Stimulated activated CD4-positive, alpha-beta T cell treated with anti-CD3 and anti-CD28 coated beads, Interleukin-1b, Interleukin-23, amount 100 ng/mL, for 24 hours (primary cell): ENCODE data around the gene NHERF2.
A peak's percentile ranks its signal among the peaks of the same experiment; 100 is the strongest.

Experiments
- DNase-seq, 4 experiments: peaks; one replicate each; pipeline ENCODE4 v3.0.0-alpha.2; 2020; ENCODE audit warnings: low read depth in 4 of 4, low spot score in 1 of 4

The NHERF2 gene

DNA sequence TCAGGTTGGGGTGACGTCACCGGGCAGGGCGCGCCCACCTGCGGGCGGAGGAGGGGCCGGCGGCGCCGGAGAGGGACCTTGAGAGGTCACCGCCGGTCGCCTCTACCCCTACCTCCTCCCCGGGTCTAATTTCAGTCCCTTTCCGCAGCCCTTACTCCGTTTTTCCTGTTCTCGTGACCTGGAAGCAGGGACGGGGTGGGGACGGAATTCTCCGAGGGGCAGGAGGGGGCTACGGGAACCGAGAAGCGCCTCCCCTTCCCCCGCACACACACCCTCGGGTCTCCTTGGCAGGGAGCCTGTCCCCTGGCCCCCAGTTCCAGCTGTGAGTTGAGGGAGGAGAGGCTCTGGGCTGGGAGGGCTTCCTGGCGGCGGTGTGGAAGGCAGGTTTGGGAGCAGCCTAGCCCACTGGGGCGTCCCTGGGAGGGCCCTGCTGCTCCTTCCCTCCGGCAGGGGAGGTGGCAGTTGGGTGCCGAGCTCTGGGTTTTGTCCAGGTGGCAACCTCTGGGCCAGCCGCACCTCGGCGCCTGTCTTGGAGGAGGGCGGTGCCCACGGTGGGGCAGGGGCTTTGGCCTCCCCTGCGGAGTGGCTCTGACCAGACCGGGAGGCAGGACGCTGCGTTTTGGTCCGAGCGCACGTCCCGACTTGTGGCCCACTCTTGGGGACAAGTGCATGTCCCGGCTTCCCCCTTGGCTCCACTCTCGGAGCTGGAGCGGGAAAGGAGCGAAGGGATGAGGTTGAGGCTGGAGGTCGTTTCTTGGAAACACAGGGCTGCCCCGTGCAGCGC is 36.2 kb upstream of the NHERF2 start:
- no peak for DNase-seq

DNA sequence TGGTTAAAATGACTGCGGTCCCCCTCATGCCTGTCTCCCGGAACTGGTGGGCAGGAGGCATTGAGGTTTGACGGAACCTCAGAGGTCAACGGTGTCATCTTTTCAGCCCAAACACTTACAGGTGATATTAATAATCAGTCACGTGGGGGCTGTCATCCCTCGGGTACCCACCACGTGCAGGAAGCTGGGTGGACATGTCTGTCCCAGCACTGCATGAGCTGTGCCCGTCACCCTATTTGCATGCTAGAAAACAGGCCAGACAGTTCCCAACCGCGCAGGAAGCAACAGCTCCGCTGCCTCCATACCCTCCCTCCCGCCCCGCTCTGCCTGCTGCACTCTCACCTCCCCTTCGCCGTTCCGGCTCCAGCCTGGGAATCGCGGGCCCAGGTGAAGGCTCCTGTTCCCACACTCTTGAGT is 35.6 kb upstream of the NHERF2 start:
- no peak for DNase-seq

DNA sequence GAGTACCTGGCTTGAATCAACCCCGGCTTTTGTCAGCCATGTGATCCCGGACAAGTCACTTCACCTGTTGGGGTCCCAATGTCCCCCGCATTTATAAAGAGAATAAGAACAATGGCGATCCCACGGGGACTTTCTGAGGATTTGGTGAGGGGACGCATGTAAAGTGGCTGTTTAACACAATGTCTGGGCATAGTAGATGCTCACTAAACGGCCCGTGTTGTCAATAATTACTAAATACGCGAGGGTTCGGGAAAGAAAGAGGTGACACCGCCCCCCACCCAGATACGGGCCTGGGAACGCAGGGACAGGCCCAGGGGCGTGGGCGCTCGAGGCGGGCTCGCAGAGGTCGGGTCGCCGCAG is 35.1 kb upstream of the NHERF2 start:
- DNase-seq = no peak

DNA sequence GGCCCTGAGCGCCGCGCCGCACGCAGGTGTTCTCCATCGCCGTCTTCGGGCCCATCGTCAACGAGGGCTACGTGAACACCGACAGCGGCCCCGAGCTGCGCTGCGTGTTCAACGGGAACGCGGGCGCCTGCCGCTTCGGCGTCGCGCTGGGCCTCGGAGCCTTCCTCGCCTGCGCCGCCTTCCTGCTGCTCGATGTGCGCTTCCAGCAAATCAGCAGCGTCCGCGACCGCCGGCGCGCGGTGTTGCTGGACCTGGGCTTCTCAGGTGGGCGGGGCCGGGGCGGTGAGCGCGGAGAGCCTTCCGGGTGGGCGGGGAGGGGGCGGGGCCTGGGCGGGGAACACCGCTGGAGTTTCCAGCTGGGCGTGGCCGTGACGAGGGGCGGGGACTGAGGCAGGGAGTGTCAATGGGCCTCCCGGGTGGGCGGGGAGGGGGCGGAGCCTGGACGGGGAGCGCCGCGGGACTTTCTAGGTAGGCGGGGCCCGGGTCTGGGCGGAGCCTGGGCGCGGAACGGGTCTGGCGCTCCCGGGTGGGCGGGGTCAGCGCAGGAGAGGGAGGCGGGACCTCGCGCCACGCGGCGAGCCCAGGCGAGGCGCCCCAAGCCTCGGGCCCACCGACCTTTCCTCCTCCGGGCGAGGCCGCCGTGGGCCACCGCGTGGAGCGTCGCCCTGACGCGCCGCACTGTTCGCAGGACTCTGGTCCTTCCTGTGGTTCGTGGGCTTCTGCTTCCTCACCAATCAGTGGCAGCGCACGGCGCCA is 34.6 kb upstream of the NHERF2 start:
- DNase-seq = peak; percentile 91 to 97 (median 96)

DNA sequence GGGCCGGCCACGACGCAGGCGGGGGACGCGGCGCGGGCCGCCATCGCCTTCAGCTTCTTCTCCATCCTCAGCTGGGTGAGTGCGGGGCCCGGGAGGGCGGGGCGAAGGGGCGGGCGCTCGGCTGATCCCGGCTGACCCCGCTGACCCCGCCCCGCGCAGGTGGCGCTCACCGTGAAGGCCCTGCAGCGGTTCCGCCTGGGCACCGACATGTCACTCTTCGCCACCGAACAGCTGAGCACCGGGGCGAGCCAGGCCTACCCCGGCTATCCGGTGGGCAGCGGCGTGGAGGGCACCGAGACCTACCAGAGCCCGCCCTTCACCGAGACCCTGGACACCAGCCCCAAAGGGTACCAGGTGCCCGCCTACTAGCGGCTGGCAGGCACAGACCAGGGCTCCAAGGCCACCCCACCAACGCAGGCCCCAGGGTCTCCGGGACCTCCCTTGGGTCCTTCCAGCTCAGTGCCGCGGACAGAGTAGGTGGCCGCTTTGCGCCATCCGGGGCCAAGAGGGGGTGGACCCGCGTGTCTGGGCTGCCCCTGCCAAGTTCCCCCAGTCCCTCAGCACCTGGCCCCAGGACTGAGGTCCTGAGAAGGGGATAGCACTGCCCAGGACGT is 33.9 kb upstream of the NHERF2 start:
- DNase-seq = no peak

DNA sequence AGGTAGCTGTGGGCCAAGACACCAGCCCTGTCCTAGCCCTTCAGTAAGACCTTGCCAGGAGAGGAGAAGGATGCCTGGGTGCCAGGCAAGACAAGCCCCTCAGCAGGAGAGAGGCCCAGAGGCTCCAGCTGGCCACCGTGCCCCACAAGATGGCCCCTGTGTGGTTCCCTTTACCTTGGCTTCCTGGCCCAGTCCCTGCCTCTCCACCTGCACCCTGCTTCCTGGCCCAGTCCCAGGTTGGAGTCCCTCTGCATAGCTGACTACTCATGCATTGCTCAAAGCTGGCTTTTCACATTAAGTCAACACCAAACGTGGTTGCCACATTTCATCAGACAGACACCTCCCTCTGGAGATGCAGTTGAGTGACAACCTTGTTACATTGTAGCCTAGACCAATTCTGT is 33.0 kb upstream of the NHERF2 start:
- DNase-seq = no peak

DNA sequence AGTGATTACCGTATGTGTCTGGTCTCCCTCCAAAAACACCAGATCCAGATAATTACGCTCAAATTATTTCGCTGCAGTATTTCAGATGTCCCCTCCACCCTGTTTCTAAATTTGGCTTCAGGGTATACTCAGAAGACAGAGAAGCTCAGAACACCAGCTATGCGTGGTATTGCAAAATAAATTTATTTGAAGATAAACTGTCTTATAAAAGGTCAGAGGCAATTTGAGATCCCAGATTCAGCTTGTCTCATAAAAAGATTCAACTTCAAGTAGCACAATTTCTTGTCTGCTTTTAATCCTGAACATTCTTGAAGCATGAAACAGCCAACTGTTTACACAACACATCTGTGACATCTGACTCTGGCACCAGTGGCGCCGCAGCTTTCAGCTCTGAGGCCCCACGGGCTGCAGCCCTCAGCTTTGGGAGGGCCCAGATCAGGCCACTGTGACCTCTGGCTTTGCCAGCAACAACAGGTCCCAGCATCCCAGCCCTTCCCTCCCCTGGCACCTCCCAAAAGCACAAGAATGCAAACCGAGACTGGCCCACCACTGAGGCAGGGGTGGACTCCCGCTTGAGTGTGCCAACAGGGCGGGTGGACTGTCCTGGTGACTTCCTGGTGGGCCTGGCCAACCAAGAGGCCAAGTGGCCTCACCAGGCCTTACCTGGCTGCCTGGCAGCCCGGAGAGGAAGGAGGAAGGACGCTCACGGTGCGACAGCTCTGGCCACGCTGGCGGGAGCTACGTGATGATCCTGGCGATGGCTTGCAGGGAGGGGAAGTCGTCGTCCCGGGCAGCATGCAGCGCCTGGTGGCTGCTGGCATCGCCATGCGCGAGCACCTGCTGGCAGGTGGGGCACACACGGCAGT is 29.0 kb upstream of the NHERF2 start:
- no peak for DNase-seq

DNA sequence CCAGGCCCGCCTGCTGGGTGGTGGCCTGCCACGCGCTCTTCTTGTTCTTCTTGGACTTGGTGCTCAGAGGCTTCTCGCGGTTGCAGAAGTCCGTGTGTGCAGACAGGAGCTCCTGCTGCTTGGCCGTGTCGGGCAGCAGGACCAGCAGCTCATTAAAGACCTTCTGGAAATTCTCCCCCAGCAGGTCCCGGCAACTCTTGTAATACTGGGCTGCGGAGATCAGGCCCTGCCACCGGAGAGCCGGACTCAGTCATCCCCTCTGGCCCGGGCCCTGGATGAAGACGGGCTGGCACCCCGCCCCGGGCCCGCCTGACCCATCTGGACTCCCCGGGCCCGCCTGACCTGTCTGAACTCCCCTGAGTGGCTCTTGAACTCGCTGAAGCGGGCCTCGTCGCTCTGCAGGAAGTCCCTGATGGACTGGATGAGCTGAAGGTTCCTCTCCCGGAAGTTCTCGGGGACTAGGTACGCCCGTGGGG is 28.3 kb upstream of the NHERF2 start:
- DNase-seq = no peak

DNA sequence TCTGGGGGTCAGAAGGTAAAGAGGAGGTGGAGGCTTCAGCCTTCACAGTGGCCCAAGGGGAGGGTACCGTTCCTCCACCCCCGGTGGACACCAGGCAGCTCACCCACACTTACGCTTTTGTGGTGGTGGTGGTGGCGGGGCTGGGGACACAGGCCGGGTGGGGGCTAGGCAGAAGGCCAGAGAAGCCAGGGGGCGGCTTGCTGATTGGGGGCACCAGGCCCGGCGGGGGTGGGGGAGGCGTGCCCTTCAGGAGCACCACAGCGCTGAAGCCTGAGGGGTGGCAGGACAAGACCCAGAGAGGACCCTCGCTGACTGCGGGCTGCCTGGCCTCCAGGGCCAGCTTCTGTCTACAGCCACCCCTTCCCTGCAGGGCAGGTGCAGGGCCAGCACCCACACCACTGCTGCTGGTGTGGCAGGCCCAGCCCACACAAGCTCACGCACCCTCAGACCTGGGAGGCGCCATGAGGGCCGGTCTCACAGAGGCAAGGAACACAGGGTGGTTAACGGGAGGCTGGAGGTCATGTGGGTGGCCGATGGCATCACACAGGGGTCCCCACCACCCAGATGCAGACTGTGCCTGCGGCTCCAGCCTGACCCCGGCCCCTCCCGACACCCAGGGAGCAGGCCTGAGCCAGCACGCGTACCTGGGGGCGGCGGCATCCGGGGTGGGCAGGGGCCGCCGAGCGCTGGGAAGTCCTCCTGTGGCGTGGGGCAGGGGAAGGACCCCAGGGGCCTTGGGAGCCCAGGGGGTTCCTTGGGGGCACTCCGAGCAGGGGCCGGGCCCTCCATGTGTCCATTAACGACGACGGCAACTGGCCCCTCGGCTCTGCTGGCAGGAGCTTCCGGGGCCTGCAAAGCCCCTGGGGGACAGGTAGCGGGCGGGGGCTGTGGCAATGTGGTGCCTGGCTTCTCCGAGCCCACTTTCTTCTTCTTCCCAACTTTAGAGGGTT is 27.6 kb upstream of the NHERF2 start:
- no peak for DNase-seq

DNA sequence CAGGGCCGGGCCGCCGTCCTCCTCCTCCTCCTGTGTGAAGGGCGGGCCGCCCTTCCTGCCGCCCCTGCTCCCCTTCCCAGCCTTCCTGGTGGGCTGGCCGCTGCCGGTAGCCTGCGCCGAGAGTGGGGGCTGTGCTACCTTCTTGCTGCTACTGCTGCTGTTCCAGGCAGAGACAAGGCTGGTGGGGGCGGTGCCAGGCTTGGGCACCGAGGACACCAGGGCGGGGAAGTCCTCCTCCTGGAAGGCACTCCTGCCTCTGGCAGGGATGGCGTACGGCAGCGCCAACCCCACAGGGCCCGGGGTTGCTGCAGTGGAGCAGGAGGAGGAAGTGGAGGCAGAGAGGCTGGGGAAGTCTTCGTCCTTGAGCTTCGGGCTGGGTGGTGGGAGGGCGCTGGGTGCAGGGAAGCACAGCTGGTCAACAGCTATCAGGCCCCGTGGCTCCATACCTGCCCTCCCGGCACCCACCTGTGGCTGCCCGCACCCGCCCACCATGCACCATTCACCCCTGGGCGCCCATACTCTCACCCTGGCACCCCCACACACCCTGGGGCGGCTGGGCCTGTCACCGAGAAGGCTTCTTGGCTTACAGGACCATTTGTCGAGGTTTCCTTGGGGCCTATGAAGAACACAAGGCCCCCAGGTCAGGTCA is 26.7 kb upstream of the NHERF2 start:
- no peak for DNase-seq

DNA sequence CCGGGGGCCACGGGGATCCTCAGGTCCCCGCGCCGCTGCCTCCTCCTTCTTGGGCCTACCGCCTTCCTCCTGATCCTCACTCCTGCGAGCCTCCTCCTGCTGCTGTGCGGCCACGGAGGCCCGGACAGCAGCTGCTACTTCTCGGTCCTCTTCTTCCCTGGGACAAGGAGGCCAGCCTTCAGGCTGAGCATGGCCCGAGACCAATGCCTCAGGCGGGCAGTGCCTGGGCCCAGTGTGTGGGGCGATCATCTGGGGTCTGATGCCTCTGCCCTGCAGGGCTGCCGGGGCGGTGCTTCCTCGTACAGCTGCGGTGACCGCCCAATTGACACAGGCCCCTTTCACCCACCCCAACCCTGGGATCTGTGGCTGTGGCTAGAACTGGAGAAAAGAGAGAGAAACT is 25.7 kb upstream of the NHERF2 start:
- no peak for DNase-seq

DNA sequence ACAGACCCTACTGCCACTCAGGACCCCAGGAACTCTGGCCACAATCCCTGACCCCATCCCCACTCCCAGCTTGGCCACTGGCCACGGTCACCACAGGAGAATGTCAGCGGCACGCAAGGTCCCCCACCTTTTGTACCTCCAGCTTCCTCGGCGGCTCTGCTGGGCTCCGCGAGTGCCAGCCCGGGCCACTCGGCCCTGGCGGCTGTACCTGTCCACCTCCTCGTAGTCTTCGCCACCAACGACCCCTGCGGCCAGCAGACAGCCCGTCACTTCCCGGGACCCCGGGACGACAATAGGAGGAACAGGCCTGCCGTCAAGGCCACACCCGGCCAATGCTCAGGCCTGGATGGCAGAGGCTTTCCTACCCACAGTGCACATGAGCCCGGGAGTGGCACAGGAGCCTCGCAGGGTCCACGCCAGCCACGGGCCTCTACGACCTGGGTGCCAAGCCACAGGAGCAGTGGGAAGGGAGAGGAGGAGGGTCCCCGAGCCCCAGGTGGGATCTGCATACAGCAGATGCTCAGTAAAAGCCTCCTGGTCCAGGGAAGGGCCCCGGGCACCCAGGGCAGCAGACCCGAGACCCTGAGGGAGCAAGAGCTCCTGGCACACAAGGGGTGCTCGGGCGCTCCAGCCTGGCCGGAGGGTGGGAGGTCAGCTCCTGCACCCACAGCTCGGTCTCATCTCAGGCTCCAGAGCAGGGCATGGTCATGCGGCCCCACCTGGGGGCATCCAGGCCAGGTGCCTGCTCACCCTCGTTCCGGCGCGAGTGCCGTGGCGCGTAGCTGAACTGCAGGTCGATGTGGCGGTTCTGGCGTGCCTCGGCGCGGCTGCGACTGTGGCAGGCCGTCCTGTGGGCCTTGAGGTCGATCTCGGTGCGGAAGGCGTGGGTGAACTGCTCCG is 25.0 kb upstream of the NHERF2 start:
- DNase-seq = no peak

DNA sequence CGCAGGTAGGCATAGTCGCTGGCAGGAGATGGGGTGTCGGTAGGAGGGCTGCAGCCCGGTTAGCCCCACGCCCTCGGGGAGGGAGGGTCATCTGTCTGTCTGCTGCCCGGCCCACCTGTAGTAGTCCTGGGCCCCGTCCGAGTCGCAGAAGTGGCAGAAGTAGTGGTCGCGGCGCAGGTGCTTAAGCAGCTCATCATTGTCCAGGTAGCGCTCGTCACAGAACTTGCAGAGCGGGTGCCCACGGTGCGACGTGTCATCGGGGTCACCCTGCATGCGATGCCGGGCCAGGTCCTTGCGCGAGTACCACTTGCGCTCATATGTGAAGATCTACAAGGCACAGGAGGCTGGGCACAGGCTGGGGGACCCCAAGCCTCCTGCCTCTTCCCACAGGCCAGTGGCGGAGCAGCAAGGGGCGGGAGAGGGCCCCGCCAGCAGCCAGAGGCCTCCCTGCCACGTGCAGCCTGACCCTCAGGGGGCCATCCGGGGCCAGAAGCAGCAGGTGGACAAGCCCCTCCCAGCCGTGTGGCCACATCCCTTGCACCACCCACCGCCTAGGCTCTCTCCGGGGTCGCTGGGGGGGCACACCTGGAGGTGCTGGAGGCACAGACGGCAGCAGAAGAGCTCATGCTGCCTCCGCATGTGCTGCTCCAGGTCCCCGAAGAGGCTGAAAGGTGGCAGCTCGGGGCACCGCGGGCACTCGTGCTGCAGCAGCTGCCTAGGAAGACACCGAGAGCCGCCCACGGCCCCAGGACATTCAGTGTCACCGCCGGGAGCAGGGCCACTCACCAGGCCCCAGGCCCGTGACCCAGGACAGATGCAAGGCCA is 24.1 kb upstream of the NHERF2 start:
- no peak for DNase-seq

DNA sequence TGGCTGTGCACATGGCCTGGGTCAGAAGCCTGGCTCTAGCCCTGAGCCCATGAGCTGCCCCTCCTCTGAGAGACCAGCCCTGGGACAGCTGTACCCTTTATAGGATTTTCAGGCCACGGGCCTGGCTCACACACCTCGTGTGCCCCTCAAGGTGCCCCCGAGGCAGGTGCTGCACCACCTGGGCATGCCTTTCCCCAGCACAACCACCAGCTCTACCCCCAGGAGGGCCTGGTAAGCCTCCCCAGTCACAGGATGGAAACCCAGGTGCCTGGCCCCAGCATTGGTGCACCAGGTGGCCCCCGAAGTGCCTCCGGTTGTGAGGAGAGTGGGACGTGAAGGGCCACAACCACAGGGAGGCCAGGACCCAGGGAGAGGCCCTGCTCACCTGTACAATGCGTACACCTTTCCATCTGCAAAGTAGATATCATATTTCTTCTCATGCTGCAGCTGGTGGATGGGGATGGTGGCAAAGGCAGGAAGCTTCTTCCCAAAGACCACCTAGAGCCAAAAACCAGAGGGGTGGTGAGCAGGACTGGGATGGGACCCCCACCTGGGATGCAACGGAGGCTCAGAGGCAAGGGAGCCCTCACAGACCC is 23.4 kb upstream of the NHERF2 start:
- DNase-seq = no peak

DNA sequence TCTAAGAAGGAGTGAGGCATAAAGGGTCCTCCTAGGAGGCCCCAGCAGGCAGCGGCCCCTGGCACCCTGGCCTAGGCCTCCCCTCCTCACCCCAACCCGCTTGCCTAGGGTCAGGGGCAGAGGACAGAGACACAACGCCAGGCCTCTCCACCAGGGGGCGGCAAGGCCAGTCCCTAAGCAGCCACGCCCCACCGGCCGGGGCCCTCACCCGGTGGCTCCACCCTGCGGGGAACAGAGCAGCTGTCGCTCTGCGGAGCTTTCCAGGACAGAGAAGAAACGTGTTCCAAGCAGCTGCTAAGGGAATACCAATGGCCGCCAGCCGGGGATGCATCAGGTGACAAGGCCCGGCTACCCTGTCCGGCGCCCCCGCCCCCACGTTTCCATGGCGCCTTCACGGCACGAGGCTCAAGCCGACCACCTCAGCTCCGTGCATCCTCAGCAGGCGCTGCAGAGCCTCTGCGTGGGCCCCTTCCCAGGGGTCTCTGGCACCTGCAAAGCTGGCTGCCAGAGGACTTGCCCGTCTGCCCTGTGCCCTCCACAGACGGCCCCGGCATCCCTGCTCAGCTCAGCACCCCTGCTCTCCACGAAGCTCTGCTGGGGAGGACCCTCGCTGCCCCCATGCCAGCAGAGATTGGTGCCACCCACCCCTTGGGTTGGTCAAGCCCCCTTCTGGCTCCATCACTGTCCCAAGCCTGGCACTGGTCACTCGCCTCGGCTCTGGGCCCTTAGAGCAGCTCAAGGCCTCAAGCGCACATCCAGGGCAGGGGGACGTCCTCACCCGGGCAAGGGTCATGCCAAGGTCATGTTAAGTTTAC is 22.7 kb upstream of the NHERF2 start:
- peak; percentile 70 to 89 (median 79) for DNase-seq

DNA sequence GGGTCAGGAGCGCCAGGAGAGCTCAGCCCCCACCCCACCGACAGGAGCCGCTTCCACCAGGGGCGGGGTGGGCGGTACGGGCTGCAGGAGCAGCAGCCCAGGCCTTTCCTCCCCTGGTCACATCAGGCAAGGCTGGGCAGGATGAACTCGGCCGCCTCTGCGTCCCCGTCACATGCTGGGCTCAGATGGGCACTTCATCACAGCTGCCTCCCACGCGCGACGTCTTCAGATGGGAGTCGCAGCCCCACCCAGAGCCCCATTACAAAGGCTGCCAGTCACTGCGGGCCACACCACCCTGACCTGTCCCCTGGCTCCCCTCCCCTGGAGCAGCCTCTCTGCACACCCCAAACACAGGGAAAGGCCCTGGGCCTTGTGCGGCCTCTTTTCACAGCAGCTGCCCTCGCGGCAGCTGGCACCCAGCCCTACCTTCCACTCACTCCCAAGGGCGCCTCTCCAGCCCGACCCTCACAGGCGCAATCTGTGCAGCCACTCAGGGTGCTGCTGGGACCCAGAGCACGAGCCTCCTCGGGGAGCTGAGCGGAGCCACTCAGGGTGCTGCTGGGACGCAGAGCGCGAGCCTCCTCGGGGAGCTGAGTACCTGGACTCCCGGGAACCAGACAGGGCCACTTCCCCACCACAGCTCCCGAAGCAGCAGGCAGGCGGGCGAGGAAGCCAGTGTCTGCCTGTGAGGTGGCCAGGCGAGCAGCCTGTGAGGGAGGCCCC is 21.7 kb upstream of the NHERF2 start:
- no peak for DNase-seq
